NCI-H510A (cell line): Measurements from ENCODE around the gene WDR70.
A peak's percentile ranks its signal among the peaks of the same experiment; 100 is the strongest.

Experiments
- DNase-seq: peaks from one replicate; lab custom pipeline; 2025; lab: John Stamatoyannopoulos, UW

WDR70 gene

DNA sequence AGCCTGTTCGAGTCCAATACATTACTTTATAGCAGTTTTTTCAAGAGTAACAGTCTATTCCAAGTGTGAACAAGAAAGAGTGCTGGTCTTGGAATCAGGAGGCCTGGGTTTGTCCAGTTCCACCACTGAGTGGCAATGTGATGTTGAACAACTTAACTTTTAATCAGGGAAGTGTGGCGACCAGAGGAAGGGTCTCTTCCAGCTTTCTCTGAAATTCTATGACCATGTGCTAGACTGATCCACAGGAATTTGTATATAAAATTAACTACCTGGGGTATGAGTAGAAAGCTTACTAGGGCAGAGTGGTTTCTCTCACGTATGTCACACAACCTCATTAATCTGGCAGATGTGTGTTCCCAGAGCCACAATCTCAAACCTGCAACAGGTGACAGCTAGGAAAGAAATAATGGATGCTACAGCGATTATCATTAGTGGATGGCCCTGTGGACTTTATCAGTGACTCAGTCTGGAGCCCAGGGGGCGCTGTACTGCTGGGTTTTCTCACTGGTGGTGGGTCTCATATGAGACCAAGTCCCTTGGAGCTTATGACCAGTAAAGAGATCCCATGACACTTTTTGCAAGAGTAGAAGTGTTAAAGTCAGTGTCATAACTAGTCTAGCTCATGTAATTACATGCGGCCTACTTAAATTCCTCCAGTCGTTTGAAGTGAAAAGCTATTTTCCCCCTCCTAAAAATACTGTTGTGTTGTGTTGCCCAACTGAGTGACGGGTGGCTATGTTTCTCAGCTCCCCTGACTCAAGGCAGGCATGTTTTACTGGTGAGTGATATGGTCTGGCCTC is 344.2 kb downstream of the WDR70 start:
- no peak for DNase-seq

DNA sequence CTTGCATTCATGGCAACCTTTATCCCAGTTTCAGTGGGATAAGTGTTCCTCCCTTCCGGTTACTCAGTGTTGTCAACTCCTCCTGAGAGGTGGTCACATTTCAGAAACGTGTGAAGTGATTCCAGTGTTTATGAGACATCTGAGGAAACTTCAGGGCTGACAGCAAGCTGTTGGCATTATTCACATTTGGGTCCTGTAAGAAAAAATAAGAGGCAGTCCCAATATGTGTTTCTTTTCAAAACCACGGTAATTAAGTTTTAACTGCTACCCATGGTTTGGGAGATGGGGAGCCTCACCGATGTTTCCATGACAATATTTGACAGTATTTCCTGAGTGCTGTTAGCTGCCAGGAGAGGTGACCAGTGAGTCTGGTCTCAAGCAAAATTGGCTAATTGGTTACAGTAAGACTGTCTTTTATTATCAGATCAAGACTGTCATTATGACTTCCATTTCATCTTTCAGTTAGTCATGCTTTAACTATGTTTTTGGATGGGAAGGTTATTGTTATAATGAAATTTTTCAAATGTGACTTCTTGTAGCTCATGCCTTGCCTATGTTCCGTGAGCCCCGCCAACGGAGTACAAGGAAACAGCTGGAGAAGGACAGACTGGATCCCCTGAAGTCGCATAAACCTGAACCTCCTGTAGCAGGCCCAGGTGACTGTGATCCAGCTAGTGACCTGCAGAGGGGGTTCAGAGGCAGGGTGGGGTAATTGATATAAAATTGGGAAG is 345.4 kb downstream of the WDR70 start:
- DNase-seq: no peak

DNA sequence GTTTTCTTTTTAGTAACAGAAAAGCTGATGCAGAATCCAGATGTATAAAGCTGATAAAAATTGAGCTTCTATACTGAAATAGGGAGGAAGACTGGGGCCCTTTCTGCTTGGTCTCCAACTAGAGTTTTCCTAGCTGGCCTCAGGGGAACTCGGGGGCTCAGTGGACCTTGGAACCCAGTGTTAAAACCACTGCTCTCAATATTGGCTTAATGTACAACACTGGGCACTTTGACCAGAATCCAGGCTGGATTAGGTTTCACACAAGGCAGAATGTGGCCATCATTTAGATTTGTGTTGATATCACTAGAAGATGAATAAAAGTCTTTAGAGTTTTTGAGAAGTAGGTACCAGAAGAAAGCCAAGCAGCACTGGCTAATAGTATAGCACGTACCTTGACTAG is 346.1 kb downstream of the WDR70 start:
- DNase-seq: no peak

DNA sequence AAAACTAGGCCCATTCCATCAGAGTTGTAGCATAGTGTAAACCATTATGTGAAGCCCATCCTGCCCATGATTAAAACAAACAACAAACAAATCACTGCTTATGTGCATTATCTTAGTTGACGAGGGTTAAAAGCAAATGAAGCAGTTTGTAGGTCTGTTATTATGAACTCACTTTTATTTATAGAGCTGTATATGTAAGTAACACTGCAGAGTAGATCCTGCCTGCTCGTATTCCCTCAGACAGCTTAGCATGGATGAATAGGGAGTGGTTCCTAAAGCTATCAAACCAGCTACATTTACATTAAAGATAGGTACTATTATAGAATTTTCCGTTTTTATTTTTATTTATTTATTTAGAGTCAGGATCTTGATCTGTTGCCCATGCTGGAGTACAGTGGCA is 348.1 kb downstream of the WDR70 start:
- DNase-seq: no peak

DNA sequence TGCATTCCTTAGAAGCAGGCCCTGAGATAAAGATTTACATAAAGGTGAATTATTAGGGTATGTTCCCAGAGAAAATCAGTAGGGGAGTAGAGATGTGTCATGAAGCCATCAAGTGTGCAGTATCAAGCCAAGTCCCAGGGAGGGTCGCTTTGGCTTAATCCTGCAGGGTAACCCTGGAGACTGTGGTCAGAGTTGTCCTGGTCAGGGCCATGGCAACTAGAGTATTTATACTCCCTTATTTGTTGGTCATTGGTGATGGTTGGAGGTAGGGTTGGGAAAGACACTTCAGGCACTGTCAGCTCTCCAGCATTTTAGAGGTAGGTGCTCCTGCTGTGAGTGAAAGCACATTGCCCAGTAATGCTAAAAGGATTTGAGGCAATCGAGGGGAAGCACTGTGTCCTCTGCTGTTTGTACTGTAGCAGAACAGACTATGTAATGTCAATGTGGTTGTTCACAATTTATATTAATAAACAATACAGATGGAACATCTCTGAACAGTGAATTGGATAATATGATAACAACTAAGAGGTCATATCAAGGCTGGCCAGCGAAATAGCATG is 351.9 kb downstream of the WDR70 start:
- DNase-seq: no peak

DNA sequence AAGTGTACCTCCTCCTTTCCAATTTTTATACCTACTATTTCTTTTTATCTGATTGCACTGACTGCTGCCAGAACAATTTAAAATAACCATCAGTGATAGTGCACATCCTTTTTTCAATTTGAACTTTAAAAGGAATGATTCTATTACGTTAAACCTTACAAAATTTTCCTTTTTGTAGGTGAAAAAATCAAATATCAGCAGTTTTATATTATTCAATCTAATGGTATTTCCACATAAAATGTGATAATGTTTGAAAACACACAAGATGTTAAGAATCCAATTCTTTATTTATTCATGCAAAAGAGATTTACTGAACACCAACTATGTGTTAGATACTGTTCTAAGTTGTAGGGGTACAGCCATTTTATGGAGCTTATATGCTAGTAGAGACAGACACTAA is 355.0 kb downstream of the WDR70 start:
- DNase-seq: no peak

DNA sequence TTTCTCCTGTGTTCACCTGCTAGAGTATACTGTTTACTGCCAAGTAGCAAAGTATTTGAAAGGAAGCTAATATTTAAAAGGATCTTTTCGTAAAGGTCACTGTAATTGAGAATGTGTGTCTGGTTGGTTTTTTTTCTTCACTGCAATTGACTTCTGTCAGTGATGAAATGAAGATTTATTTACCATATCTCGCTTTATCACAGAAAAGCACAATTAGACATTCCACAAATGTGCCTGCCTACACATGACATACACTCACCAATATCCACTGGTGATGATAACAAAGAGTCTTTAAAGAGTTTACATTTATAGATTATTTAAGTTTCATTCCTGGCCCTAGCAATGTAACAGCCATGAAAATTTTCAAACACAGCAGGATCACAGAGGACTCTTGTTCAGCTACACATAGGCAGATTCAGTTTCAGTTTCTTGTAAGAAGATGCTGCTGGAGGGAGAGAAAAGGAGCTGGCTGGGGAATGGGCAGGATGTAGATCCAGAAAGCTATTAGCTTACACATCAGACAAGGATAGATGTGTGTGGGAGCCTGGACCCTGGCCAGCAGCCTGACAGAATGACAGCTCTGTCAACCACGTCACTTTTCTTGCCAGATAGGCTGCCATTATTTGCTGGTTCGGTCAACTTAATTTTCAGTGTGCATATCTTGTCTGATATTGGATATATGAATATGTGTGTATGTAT is 356.7 kb downstream of the WDR70 start:
- no peak for DNase-seq

DNA sequence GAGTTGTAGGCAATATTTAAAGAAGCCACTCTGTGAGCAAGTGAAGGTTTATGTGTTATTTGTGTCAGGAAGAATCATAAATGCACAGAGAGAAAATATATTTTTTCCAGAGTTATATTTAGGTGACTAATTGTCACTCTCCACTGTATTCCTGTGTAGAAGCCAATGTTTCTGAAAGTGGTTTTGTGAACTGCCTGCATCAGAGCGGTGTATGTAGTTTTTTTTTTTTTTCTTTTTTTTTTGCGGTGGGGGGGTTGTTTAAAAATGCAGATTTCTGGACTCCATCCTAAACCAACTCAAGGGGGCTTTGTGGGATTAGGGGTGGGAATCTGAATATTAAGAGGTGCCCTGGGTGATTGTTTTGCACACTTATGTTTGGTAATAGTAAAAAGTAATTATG is 357.3 kb downstream of the WDR70 start:
- DNase-seq: no peak

DNA sequence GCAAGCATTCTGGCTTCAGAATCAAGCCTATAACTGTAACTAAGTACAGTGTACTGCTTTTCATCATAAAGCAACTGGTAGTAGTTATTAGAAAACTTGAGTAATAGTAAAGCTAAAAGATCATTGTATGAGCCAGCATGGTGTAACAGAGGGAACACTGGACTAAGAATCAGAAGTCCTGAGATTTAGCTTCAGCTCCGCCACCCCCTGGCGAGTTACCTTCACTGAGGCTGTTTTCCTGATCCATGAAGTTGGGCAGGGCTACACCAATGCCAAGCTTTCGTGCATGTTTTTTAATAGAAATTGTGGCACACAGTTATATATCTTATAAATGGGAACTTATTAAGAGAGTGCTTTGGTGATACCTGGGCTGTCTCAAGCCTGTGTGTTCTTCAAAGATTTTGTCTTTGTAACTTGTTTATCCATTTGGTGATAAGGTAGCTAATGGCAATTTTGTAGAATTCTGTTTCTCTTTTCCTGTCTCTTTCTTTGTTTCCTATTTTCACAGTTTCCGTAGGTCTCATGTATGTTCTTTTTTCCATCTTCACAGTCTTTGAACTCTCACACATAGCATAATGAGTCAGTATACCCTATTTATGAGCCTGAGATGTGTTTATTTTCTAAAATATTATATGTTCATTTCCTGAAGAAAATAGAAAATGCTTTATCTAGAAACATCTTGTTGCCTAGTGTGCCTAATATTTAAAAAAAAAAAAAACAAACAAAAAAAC is 358.4 kb downstream of the WDR70 start:
- no peak for DNase-seq

DNA sequence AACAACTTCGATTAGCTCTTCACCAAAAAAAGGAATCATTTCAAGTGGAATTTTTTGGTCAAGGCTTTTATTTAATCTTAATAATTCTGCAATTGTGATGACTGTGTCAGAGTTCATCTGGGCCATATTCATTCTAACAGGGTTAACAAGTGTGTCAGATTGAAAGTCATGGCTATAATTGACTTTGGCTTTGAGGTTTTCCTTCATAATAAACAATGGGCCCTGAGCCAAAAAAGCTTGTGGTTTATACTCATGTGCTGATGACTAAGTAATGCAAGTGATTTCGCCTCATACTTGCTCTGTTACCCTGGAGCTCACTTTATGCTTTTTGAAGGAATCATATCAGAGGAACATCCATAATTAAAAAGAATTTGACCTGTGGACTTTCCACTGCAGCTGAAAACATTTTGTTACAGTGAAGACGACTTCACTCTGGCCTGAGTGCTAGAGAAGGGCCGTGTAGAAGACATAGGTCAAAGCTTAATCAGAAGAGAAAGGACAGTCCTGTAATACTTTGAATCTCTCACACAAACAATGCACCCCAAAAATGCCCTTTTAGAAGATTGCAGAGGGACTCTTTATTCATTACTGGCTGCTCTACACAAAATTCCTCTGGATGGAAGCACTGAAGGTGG is 359.1 kb downstream of the WDR70 start:
- peak; percentile 28 for DNase-seq

DNA sequence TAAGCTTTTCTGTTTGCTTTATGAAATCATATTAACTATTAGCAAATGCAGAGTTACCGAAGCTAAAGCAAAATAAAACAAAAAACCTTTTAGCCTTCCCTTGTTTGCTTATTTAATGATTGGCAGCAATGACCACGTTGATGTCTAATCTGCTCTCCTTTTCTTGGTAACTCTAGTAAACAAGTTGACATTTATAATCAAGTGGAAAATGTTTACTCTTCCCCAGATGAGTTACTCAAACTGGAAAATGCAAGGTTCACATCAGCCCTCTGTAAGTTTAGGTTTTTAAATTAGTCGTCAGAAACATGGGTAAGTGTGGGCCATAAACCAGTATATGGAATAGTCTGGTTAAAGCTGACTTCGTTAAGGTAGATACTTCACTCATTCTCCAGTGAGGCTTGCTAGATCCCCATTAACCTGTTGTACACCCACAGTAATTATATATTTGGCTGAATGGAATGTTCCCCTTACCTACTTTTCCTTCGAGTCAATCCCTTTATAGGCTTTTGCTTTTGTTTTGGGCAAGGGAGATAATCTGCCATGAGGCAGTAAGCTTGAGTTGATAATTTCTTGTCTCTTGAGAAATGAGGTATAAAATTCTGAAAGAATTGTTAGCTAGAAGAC is 359.9 kb downstream of the WDR70 start:
- no peak for DNase-seq

DNA sequence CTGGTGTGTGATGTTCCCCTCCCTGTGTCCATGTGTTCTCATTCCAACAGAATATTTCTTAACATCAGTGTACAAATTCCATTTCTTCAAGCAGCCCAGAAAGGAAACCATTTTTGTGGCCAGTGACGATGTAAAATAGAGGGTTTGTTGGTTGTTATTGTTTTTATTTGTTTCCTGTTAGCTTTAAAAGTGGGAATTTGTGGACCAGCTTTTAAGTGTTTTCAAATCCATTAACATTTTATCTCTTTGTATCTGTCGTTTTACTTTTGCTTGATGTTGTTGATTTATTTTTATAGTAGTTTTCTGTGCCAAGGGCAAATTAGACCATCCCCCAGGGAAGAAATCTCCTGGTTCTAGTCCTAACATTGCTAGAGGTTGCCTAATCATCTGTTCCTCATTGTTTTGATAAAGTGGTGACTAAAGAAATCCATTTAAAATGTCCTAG is 360.7 kb downstream of the WDR70 start:
- no peak for DNase-seq

DNA sequence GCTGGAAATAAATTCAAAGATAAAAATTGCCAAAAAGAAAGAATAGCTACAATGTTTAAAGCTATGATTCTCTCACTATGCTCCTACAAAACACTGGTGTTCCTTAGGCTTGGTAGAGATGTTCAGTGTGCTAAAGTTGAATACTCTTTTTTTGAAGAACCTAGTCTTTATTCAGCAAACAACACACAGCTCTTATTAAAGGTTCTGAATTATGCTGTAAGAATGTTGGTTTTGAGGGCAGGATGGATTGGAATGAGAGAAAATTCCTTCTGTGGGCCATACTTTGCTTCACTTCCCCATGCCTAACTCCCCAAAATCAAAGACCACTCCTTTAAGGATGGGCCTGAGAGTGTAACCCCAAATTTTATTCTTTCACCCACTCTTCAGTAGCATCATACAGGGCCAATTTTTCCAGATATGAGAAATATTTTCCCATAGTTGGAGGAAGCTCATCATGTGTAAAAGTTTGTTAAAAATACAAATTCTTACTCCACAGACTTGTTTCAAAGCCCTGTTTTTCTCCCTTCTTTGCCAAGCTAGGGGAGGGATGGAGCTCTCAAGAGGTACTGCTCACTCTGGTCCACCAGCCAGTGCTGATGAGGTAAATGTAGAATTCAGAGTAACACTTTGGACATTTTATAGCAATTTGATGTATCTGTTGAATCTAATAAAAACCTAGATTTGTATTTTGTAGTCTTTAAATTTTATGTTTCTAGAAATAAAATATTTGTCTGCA is 361.4 kb downstream of the WDR70 start:
- no peak for DNase-seq

DNA sequence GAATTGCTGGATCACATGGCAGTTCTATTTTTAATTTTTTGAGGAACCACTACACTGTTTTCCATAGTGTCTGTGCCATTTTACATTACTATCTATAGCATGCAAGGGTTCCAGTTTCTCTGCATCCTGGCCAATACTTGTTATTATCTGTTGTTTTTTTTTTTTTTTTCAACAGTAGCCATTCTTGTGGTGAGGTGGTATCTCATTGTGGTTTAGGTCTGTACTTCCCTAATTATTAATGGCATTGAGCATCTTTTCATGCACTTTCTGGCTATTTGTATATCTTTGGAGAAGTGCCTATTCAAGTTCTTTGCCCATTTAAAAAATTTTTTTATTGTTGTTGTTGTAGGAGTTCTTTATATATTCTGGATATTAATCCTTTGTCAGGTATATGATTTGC is 363.0 kb downstream of the WDR70 start:
- no peak for DNase-seq

DNA sequence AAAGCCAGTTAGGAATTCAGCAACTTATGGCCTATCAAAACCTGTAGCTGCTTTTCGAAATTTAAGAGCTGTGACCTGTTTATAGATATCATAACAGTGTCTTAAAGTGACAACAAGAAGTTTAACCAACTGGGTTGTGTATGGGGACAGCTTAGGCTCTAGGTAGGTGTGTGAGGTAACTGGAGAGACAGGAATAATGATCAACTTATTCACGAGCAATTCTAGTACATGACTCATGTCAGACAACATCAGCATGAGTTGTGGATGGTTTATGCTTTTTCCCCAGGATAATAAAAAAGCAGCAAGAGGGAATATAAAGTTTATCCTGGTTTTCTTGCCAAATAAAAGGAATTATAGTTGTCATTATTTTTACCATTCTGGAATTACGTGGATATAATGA is 372.1 kb downstream of the WDR70 start:
- DNase-seq: no peak

DNA sequence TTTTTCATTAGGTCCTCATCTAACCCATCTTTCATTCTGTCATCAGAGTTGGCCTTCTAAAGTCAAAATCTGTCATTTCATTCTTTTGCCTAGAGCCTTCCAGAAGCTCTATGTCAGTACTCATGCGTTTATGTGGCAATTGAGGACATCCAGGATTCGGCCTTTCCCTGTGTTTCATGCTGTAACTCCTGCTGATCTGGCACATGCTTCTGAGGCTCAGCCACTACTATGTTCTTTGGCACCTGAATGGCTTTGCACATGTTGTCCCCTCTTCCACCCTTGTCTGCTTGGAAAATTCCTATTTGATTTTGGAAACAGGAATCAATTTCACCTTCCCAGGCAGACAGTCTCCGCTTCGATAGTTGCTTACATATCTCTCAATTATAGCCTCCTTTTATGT is 375.9 kb downstream of the WDR70 start:
- DNase-seq: no peak

DNA sequence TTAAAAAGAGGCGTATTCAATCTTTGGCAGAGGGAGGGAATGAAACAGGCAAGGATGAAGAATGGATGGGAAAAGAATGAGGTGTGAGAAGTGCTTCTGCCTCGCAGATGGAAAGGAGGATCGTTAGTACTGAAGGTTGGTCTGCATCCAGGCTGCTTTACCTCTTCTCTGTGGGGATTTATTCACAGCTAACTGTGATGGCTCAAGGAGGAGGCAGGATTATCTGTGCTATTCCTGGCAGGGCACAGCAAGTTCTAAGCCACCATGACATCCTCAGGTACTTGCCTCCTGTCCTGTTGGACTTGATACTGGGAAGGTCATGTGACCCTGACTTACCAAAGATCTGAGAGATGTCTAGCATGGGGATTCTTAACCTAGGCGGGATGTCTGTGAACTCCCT is 376.5 kb downstream of the WDR70 start:
- DNase-seq: no peak

DNA sequence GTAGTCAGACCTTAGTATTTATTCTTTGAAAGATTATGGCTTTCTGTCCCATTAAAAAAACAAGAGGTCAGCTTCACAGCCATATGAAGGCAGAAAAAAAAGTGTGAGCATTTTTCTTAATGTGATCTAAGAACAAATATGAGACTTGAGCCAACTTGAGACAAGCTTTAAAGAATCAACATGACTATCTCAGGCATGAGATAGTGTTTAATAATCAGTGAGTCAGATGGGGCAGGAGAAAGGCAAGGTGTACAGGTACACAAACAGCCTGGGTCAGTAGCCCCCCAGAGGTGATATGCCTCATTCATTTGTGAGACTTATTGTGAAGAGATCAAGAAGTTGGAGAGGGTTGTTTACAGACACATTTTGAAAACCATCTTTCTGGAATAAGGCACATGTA is 377.1 kb downstream of the WDR70 start:
- DNase-seq: no peak

DNA sequence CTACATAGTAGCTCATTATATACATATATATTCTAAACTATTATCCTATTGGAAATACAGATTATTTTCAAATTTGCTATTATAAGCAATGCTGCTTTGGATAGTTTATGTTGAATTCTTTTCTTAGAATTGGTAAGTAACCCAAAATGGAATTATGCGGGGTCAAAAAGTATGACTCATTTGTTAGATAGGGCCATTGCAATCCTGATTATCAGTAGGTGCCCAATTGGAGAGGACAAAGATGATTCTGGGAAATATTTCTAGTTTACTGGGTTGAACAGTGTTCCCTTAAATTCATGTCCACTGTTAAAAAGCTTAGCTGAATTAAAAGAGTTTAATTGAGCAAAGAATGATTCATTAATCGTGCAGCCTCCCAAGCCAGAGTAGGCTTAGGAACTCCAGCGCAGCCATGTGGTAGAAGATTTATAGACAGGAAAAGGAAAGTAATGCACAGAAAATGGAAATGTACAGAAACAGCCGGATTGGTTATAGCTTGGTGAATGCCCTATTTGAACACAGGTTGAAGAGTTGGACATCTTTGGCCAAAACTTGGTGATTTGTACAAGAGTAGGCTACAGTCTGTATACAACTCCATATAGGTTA is 379.0 kb downstream of the WDR70 start:
- no peak for DNase-seq

DNA sequence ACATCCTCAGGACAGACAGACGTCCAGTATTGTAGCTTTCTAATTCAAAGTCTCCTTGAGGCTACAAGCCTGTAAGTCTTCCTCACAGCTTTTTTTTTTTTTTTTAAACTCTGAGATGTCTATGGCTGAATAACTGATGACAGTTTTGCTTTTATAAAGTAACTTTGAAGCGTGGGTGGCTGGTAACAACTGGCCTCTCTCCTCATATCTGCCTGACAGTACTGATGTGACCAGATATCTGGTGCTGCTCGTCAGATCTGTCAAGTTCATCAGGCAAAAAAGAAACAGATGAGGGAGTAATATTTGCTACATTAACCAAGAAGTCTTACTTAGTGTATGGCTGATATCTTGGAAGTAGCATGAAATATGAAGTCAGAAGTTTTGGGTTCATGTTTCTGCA is 388.1 kb downstream of the WDR70 start:
- no peak for DNase-seq
